ENCODE results near the gene PSPH.

PSPH gene

GRCh38 chr7:55962014-55962413 is 89.2 kb downstream of the PSPH start:
- H3K27me3 ChIP-seq (ENCODE audit: insufficient read depth, insufficient read length): peaks cover 18% of the 10 kb centered on the region
- TF ChIP-seq SUZ12 (IDR thresholded peaks at IDR 0.05; ENCODE audit: extremely low read depth, insufficient read depth, insufficient read length) (no peak), YY1 (IDR thresholded peaks at IDR 0.05; ENCODE audit: insufficient read depth, insufficient read length) (no peak), ZNF274 (IDR thresholded peaks at IDR 0.05; ENCODE audit: low read depth, low read length) (no peak)
- DNase-seq (ENCODE audit: low read depth, low spot score): no peak
- peaks cover 13% of the 10 kb centered on the region for H3K36me3 ChIP-seq (ENCODE audit: insufficient read depth, insufficient read length, low read length)
- no peaks in the 10 kb centered on the region for H3K9me3 ChIP-seq (ENCODE audit: insufficient read depth, low read length)
- no peaks in the 10 kb centered on the region for H3K4me1 ChIP-seq (ENCODE audit: insufficient read depth, insufficient read length)
- H3K4me3 ChIP-seq (ENCODE audit: insufficient read length, low read depth): no peak overlapping the region
- H3K9ac ChIP-seq (ENCODE audit: insufficient read length, low read depth): no peak overlapping the region
